ENCODE results near the gene CNBD2.

DNA sequence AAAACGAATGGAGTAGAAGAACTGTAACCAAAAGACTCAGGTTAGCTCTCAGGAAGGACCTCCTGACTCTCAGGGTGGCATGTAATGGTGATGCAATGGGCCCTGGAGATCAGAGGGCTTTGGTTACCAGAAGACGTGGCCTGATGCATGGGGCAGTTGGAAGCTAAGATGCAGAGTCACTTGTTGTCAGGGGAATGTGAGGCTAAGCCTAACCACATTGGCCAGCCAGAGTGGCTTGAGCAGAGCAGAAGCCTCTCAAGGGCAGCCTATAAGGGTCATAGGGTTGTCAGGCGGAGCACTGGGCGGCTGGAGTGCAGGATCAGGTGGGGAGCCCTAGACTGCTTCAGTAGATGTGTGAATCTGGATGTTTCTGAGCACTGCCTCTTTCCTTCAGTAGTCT is 5.9 kb downstream of the CNBD2 start:
- TF ChIP-seq CTCF (IDR thresholded peaks at IDR 0.05) (no peak), POLR2A (IDR thresholded peaks at IDR 0.05) (no peak)
